K562 (cell line): Measurements from ENCODE around the gene FAXC. TPM values are rescaled to one million over a fixed set of nuclear protein-coding genes. Genes with fewer than 3 reads are reported as not detected.

Experiments used
- polyA plus RNA-seq, 8 experiments: library from polyadenylated mRNA; depleted of rRNA in 4 of 8; stranded (reverse) in 5 of 8; unstranded in 3 of 8; fragments of >200 nt; fragmentation: Nextera tagmentation in 2 of 8; fragmentation: Illumina TruSeq in 1 of 8; extraction: Ambion mirVana in 2 of 8; extraction: Trizol in 1 of 8; gene quantifications; 2 replicates each; pipeline versions ENCODE4 v1.2.1 to v1.2.3, GENCODE V29; 2011 to 2014; ENCODE audit warnings: inconsistent platforms in 1 of 8, missing spikeins in 1 of 8
- total RNA-seq, 7 experiments: library from RNA; depleted of rRNA in 6 of 7; stranded (reverse); fragments of >200 nt in 6 of 7; fragmentation: Illumina TruSeq in 2 of 7; extraction: Trizol in 2 of 7; gene quantifications; 2 replicates each; pipeline versions ENCODE4 v1.2.1 to v1.2.3, GENCODE V29; 2011 to 2021; ENCODE audit warnings: low replicate concordance in 1 of 7
- TF ChIP-seq, protein P1 (sequence below): fragments of 450-650 bp; IDR thresholded peaks from 2 replicates; pipeline ENCODE4 v1.7.1; 2018; ENCODE audit warnings: mild to moderate bottlenecking, low read depth; ENCODE audit not compliant: partially characterized antibody

The FAXC gene
- total and polyA plus RNA-seq, 9 of the 15 experiments (the other 6 are each of a cell fraction or from before 2014, with no cell fraction given), result 0.06 to 0.40 (median 0.13) TPM; not detected in 5

DNA sequence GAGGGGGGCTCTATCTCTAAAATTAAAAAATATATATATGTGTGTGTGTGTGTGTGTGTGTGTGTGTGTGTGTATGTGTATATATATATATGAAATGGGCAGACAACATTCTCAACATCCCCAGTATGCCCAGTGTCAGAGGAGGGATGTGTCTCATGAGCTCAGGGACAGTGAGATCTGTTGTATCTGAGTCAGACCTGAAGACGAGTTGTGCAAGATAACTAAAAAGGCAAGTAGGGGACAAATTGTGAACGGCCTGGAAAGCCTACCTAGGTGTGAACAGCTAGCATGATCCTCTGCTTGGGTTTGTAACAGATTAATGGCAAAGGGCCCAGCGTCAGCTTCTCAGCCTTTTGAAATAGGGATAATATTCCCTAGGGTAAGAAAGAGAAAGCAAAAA lies 124.3 kb downstream of the FAXC start (continued):
- TF ChIP-seq, protein P1, sequence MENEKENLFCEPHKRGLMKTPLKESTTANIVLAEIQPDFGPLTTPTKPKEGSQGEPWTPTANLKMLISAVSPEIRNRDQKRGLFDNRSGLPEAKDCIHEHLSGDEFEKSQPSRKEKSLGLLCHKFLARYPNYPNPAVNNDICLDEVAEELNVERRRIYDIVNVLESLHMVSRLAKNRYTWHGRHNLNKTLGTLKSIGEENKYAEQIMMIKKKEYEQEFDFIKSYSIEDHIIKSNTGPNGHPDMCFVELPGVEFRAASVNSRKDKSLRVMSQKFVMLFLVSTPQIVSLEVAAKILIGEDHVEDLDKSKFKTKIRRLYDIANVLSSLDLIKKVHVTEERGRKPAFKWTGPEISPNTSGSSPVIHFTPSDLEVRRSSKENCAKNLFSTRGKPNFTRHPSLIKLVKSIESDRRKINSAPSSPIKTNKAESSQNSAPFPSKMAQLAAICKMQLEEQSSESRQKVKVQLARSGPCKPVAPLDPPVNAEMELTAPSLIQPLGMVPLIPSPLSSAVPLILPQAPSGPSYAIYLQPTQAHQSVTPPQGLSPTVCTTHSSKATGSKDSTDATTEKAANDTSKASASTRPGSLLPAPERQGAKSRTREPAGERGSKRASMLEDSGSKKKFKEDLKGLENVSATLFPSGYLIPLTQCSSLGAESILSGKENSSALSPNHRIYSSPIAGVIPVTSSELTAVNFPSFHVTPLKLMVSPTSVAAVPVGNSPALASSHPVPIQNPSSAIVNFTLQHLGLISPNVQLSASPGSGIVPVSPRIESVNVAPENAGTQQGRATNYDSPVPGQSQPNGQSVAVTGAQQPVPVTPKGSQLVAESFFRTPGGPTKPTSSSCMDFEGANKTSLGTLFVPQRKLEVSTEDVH, result no peak
- TF ChIP-seq, all 486 proteins: peak for 0

Other genes with a start within 250 kb of the FAXC start
- gene COQ3, start 44.5 kb upstream of the FAXC start, total RNA-seq (2014; rRNA removed), result 14.4 and 16.9 TPM in 2 replicates
- gene COQ3, start 44.5 kb upstream of the FAXC start, total RNA-seq (2014; rRNA removed; fragmentation: Illumina TruSeq; extraction: Trizol), result 31.9 and 34.6 TPM in 2 replicates
- gene COQ3, start 44.5 kb upstream of the FAXC start, total RNA-seq (2015; rRNA removed; fragmentation: Illumina TruSeq; extraction: Trizol), result 25.2 and 28.2 TPM in 2 replicates
- 24.6 and 26.3 TPM in 2 replicates for gene COQ3, start 44.5 kb upstream of the FAXC start, total RNA-seq (2021)
- gene COQ3, start 44.5 kb upstream of the FAXC start, polyA plus RNA-seq (2011; rRNA removed), result 29.0 and 43.9 TPM in 2 replicates
- gene COQ3, start 44.5 kb upstream of the FAXC start, polyA plus RNA-seq (2014; fragmentation: Illumina TruSeq; extraction: Trizol), result 31.8 and 33.9 TPM in 2 replicates
- gene COQ3, start 44.5 kb upstream of the FAXC start, polyA plus RNA-seq (2014; fragmentation: Nextera tagmentation; extraction: Ambion mirVana), result 100 to 1,000 TPM; 111 to 137 TPM
- 38.3 and 40.8 TPM in 2 replicates for gene COQ3, start 44.5 kb upstream of the FAXC start, polyA plus RNA-seq (2014; rRNA removed)
- gene PNISR, start 75.6 kb upstream of the FAXC start, total RNA-seq (2014; rRNA removed), result 97.4 and 104 TPM in 2 replicates
- gene PNISR, start 75.6 kb upstream of the FAXC start, total RNA-seq (2014; rRNA removed; fragmentation: Illumina TruSeq; extraction: Trizol), result 147 and 163 TPM in 2 replicates
- gene PNISR, start 75.6 kb upstream of the FAXC start, total RNA-seq (2015; rRNA removed; fragmentation: Illumina TruSeq; extraction: Trizol), result 135 and 150 TPM in 2 replicates
- gene PNISR, start 75.6 kb upstream of the FAXC start, total RNA-seq (2021), result 105 and 107 TPM in 2 replicates
- 122 and 131 TPM in 2 replicates for gene PNISR, start 75.6 kb upstream of the FAXC start, polyA plus RNA-seq (2011; rRNA removed)
- 152 and 205 TPM in 2 replicates for gene PNISR, start 75.6 kb upstream of the FAXC start, polyA plus RNA-seq (2014; fragmentation: Illumina TruSeq; extraction: Trizol)
- 100 to 1,000 TPM; 108 to 112 TPM for gene PNISR, start 75.6 kb upstream of the FAXC start, polyA plus RNA-seq (2014; fragmentation: Nextera tagmentation; extraction: Ambion mirVana)
- gene PNISR, start 75.6 kb upstream of the FAXC start, polyA plus RNA-seq (2014; rRNA removed), result 188 and 206 TPM in 2 replicates
- 11.6 and 15.3 TPM in 2 replicates for gene USP45, start 165.7 kb upstream of the FAXC start, total RNA-seq (2014; rRNA removed)
- gene USP45, start 165.7 kb upstream of the FAXC start, total RNA-seq (2014; rRNA removed; fragmentation: Illumina TruSeq; extraction: Trizol), result 34.7 and 42.0 TPM in 2 replicates
- gene USP45, start 165.7 kb upstream of the FAXC start, total RNA-seq (2015; rRNA removed; fragmentation: Illumina TruSeq; extraction: Trizol), result 25.7 and 29.8 TPM in 2 replicates
- 22.3 and 22.6 TPM in 2 replicates for gene USP45, start 165.7 kb upstream of the FAXC start, total RNA-seq (2021)
- gene USP45, start 165.7 kb upstream of the FAXC start, polyA plus RNA-seq (2011; rRNA removed), result 23.7 and 24.5 TPM in 2 replicates
- 25.1 and 31.9 TPM in 2 replicates for gene USP45, start 165.7 kb upstream of the FAXC start, polyA plus RNA-seq (2014; fragmentation: Illumina TruSeq; extraction: Trizol)
- 10 to 100 TPM; 60.7 TPM for gene USP45, start 165.7 kb upstream of the FAXC start, polyA plus RNA-seq (2014; fragmentation: Nextera tagmentation; extraction: Ambion mirVana)
- gene USP45, start 165.7 kb upstream of the FAXC start, polyA plus RNA-seq (2014; rRNA removed), result 22.0 and 25.9 TPM in 2 replicates
- gene CCNC, start 219.0 kb upstream of the FAXC start, total RNA-seq (2014; rRNA removed), result 64.0 and 68.7 TPM in 2 replicates
- gene CCNC, start 219.0 kb upstream of the FAXC start, total RNA-seq (2014; rRNA removed; fragmentation: Illumina TruSeq; extraction: Trizol), result 121 and 138 TPM in 2 replicates
- gene CCNC, start 219.0 kb upstream of the FAXC start, total RNA-seq (2015; rRNA removed; fragmentation: Illumina TruSeq; extraction: Trizol), result 93.0 and 99.6 TPM in 2 replicates
- 72.4 and 73.3 TPM in 2 replicates for gene CCNC, start 219.0 kb upstream of the FAXC start, total RNA-seq (2021)
- gene CCNC, start 219.0 kb upstream of the FAXC start, polyA plus RNA-seq (2011; rRNA removed), result 126 and 138 TPM in 2 replicates
- gene CCNC, start 219.0 kb upstream of the FAXC start, polyA plus RNA-seq (2014; fragmentation: Illumina TruSeq; extraction: Trizol), result 81.1 and 91.7 TPM in 2 replicates
- gene CCNC, start 219.0 kb upstream of the FAXC start, polyA plus RNA-seq (2014; fragmentation: Nextera tagmentation; extraction: Ambion mirVana), result 100 to 1,000 TPM; 133 to 177 TPM
- gene CCNC, start 219.0 kb upstream of the FAXC start, polyA plus RNA-seq (2014; rRNA removed), result 78.1 and 79.2 TPM in 2 replicates